Stomach smooth muscle (tissue), 2 donors: ENCODE data around the gene WNK2.
"Not testable (repeated sequence)": the region's sequence is repeated elsewhere in the genome, so short reads cannot be mapped to it uniquely, and the experiment has no call there.

ENCODE experiments used
- H3K27ac ChIP-seq: one replicate; pipeline ENCODE4 v1.7.0; 2013; ENCODE audit warnings: mild to moderate bottlenecking, low read length, inconsistent platforms
- H3K27me3 ChIP-seq, 2 donors: one replicate each; pipeline ENCODE4 v1.7.0; 2013; ENCODE audit warnings: low read length in 2 of 2; ENCODE audit not compliant: insufficient read depth in 2 of 2, control insufficient read depth in 1 of 2
- H3K36me3 ChIP-seq, 2 donors: one replicate each; pipeline ENCODE4 v1.7.0; 2013; ENCODE audit warnings: low read length in 2 of 2; ENCODE audit not compliant: control insufficient read depth in 2 of 2, insufficient read depth in 2 of 2
- H3K4me1 ChIP-seq: one replicate; pipeline ENCODE4 v1.7.0; 2013; ENCODE audit warnings: low read length; ENCODE audit not compliant: control insufficient read depth, insufficient read depth
- H3K4me3 ChIP-seq, 2 donors: one replicate each; pipeline ENCODE4 v1.7.0; 2013; ENCODE audit warnings: low read length in 2 of 2
- H3K9ac ChIP-seq, 2 donors: one replicate each; pipeline ENCODE4 v1.7.0; 2013; ENCODE audit warnings: low read length in 2 of 2, mild to moderate bottlenecking in 1 of 2
- H3K9me3 ChIP-seq, 2 donors: one replicate each; pipeline ENCODE4 v1.7.0; 2013; ENCODE audit warnings: low read length in 2 of 2; ENCODE audit not compliant: control insufficient read depth in 2 of 2
- donor health status: healthy.
- donor health status: Pancreatic carcinoma.

The WNK2 gene

DNA sequence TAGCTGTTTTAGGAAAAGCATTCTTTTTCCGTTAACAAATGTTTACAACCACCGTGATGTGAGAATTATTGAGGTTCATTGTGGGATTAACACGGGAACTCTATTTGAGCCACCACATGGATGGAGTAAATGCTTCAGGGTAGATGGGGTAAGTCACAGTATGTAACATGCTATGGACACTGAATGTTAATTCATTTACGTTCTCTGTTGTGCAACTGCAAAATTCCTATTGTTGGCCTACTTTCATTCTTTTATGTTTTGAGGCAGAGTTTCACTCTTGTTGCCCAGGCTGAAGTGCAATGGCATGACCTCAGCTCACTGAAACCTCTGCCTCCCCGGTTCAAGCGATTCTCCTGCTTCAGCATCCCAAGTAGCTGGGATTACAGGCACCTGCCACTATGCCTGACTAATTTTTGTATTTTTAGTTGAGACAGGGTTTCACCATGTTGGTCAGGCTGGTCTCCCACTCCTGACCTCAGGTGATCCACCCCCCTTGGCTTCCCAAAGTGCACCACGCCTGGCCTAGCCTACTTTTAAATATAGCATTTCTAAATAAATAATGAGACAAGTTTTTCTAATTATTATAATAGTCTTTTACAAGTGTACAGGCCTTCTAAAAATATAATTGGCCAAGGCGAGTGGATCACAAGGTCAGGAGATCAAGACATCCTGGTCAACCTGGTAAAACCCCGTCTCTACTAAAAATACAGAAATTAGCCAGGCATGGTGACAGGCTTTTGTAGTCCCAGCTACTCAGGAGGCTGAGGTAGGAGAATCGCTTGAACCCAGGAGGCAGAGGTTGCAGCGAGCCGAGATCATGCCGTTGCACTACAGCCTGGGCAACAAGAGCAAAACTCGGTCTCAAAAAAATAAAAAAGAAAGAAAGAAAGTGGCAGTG is 169.7 kb downstream of the WNK2 start:
- H3K4me3 ChIP-seq, H3K27me3 ChIP-seq, H3K27ac ChIP-seq, H3K4me1 ChIP-seq, H3K36me3 ChIP-seq, H3K9ac ChIP-seq, H3K9me3 ChIP-seq: not testable (repeated sequence)

DNA sequence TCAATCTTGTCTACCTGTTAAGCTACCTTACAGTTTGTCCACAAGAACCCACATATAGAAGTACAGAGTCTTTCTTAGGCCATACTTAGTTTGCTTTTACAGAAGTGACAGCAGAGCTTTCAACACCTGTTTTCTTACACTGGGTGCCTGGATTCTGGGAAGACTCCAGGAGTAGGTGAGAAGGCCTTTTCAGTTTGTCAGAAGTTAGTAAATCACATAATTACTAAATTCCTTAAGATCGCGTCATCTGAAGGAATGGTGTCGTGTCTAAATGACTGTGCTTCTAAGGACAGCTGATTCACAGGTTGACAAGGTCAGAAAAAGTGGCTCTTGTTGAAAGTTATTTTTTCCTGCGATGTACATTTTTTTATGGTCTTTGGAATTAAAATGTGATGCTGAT is 170.5 kb downstream of the WNK2 start:
- Histone ChIP-seq H3K36me3 (no peaks in the 10 kb centered on the region), H3K27ac (no peak overlapping the region), H3K9me3 (no peaks in the 10 kb centered on the region), H3K4me1 (no peaks in the 10 kb centered on the region), H3K9ac (no peak overlapping the region), H3K4me3 (no peak overlapping the region), H3K27me3 (no peaks in the 10 kb centered on the region)

DNA sequence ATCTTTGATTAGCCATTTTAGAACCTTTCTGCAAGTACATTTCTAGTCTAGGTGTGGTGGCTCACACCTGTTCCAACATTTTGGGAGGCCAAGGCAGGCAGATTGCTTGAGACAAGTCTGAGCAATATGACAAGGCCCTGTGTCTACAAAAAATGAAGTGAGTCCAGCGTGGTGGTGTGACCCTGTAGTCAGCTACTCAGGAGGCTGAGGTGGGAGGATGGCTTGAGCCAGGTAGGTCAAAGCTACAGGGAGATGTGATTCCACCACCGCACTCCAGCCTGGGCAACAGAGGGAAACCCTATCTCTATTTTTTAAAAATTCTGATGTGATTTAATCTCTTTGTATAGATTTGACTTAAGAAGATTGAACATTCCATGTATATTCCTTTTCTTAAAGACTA is 171.9 kb downstream of the WNK2 start:
- no peak overlapping the region for H3K27ac ChIP-seq
- H3K4me3 ChIP-seq, result no peak overlapping the region
- no peaks in the 10 kb centered on the region for H3K27me3 ChIP-seq
- no peaks in the 10 kb centered on the region for H3K9me3 ChIP-seq
- H3K9ac ChIP-seq, result no peak overlapping the region
- no peaks in the 10 kb centered on the region for H3K36me3 ChIP-seq
- H3K4me1 ChIP-seq, result no peaks in the 10 kb centered on the region

DNA sequence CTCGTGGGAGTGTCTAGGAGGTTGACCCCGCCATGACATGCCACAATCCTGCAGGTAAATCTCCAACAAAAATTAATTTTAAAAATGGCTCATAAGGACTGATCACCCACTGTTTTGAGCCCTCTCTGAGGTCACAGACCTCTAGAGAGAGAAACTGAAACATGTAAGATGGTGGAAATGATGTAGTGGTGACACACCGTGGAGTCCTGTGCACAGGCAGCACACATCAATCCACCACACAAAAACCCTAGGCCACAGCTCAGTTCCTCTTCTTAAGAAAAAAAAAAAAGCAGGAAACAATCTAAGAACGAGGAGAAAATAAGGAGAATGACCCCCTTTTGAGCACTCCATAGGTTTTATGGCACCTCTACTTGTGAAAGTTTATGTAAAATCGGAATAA is 173.7 kb downstream of the WNK2 start:
- no peaks in the 10 kb centered on the region for H3K27me3 ChIP-seq
- no peak overlapping the region for H3K4me3 ChIP-seq
- no peak overlapping the region for H3K9ac ChIP-seq

DNA sequence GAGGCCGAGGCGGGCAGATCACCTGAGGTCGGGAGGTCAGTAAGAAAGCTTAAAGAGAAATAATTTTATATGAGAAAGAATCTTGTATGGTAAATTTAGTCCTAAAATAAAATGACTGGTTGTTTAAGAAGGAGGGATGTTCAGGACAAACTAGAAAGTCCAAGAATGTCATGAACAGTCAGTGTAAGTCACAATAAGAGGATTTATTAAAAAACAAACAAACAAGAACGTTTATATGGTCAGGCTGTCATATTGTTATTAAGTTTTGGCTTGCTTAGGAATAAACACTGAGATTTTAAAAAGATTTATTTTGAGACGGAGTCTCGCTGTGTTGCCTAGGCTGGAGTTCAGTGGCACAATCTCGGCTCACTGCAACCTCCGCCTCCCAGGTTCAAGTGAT is 176.0 kb downstream of the WNK2 start:
- not testable (repeated sequence) for H3K27ac ChIP-seq, H3K9ac ChIP-seq, H3K9me3 ChIP-seq, H3K27me3 ChIP-seq, H3K36me3 ChIP-seq, H3K4me3 ChIP-seq, H3K4me1 ChIP-seq

More for the DNA sequence above, 173.7 kb downstream of the WNK2 start:
- no peaks in the 10 kb centered on the region for H3K4me1 ChIP-seq
- H3K36me3 ChIP-seq, result no peaks in the 10 kb centered on the region
- no peak overlapping the region for H3K27ac ChIP-seq
- H3K9me3 ChIP-seq, result peaks cover 0 to 4% of the 10 kb centered on the region in 2 donors

DNA sequence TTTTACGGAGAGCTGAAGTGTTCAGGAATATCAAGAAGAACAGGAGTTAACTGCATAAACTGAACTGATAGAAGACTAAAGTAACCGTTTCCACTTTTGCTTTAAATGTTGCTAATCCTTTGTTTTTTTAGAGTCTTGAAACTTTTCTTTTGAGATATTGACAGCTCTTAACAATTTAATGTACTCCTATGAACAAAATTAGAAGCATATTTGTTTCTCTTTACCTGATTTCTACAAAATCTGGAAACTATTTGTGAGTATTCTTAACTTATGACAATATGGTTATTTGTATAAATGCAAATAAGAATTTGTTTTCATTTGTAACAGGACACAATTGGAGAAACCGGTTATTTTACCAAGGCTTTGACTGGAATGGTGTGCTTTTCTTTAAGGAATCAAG is 178.1 kb downstream of the WNK2 start:
- Histone ChIP-seq H3K4me3 (no peak overlapping the region), H3K4me1 (no peaks in the 10 kb centered on the region), H3K27ac (no peak overlapping the region), H3K9ac (no peak overlapping the region), H3K9me3 (peaks cover 0 to 4% of the 10 kb centered on the region in 2 donors), H3K27me3 (no peaks in the 10 kb centered on the region), H3K36me3 (no peaks in the 10 kb centered on the region)

DNA sequence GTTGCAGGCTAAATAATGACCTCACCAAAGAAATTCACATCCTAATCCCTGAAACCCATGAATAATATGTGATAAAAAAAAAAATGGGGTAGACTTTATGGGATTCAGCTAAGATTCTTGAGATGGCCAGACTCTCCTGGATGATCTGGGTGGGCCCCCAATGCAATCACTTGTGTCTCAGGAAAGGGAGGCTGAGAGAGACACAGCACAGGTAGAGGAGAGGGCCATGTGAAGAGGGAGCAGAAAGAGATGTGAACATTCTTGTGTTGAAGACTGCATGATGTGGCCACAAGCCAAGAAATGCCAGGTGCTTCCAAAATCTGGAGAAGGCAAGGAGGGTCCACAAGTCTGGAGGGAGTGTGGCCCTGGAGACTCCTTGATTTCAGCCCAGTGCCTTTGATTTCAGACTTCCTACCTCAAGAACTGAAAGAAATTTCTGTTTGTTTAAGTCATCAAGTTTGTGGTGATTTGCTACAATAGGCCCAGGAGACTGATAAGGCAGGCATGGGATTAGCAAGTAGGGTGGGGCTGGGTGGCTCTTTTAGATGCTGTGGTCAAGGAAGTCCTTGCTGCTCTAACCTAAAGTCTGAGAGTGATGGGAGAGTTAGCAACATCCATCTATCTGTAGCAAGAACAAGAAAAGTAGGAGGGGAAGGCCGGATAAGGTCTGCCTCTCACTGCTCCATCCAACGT is 180.9 kb downstream of the WNK2 start:
- no peak overlapping the region for H3K4me3 ChIP-seq
- no peaks in the 10 kb centered on the region for H3K4me1 ChIP-seq
- H3K36me3 ChIP-seq, result no peaks in the 10 kb centered on the region
- peaks cover 0 to 4% of the 10 kb centered on the region in 2 donors for H3K9me3 ChIP-seq
- H3K9ac ChIP-seq, result no peak overlapping the region
- H3K27me3 ChIP-seq, result no peaks in the 10 kb centered on the region
- no peak overlapping the region for H3K27ac ChIP-seq

DNA sequence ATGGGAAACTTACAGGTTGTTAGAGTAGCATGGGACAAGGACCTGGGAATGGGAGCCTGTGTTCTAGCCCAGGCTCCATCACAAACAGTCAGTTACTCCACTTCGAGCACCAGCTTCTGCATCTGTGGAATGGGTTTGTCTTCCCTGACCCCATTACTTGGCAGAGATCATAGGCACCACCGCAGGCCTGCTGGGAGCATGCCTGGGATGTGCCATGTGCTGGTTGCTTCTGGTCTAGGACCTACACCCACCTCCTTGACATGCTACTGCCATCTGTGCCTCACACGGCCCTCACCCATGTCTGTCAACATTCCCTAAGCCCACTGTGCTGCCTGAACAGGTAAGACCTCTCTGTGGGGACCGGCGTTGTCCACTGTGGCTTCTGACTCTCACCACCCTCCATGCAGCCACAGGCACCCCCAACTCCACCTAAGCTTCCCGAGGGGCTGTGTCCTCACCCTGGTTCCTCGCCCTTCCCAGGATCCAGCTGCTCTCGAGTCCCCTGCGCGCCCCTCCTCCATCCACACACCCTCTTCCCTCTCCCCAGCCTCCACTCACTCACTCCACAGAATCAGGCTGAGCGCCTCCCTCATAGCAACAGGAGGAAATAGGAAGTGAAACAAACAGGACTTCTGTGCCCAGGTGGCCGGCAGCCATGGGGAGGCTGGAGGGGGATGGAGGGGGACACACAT is 181.6 kb downstream of the WNK2 start:
- Histone ChIP-seq H3K27me3 (no peaks in the 10 kb centered on the region), H3K36me3 (no peaks in the 10 kb centered on the region), H3K9ac (no peak overlapping the region), H3K4me1 (no peaks in the 10 kb centered on the region), H3K27ac (no peak overlapping the region), H3K4me3 (no peak overlapping the region), H3K9me3 (peaks cover 0 to 4% of the 10 kb centered on the region in 2 donors)

DNA sequence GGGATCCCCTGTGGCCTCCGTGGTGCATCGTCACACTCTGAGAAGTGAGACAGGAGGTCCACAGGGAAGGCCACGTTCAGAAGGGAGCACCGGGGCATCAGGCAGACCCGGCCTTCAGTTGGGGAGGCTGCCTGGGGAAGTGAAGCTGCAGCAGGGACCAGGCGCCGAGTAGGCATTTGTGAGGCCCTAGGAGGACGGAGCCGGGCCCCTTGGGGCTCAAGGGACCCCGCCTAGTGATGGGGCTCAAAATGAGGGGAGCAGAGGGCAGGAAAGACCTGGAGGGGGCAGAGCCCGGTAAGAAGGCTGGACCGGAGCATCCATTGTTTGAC is 182.1 kb downstream of the WNK2 start:
- Histone ChIP-seq H3K9me3 (peaks cover 0 to 4% of the 10 kb centered on the region in 2 donors), H3K27me3 (peaks cover 0 to 3% of the 10 kb centered on the region in 2 donors), H3K9ac (no peak overlapping the region), H3K4me3 (no peak overlapping the region), H3K36me3 (no peaks in the 10 kb centered on the region), H3K27ac (no peak overlapping the region), H3K4me1 (no peaks in the 10 kb centered on the region)

DNA sequence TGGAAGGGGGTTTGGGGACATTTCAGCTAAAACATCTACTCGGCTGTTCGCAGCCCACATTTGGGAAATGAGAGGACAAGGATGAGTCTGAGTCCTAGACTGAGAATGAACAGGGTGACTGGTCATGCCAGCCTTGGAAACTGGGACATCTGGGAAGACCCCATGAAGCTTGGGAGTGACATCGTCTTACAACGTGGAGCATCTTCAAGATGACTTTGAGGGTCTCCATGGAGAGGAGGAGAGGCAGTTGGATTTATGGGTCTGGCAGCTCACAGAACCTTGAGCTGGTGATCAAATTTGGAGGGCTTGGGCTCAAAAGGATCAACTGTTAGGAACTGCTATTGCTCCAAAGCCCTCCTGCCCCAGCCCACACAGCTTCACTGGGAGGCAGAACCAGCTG is 182.5 kb downstream of the WNK2 start:
- H3K4me1 ChIP-seq, H3K9ac ChIP-seq, H3K4me3 ChIP-seq, H3K9me3 ChIP-seq, H3K36me3 ChIP-seq, H3K27me3 ChIP-seq, H3K27ac ChIP-seq: not testable (repeated sequence)
